A549 (cell line): ENCODE measurements around the gene SF3B4.
A peak's percentile ranks its signal among the peaks of the same experiment; 100 is the strongest.

Experiments used
- CTCF ChIP-seq: fragments of >200 bp; sonication (Bioruptor Twin); formaldehyde crosslinking; IDR thresholded peaks from 3 replicates; pipeline ENCODE4 v1.5.1; 2016
- ELK1 ChIP-seq: fragments of 150-350 bp; IDR thresholded peaks from 2 replicates; pipeline ENCODE4 v1.6.1; 2014; ENCODE audit warnings: low read depth, mild to moderate bottlenecking, low read length
- HOXA7 ChIP-seq: fragments of 250-450 bp; sonication (Bioruptor Pico); IDR thresholded peaks from 2 replicates; pipeline ENCODE4 v1.5.0; 2020; ENCODE audit warnings: mild to moderate bottlenecking, moderate library complexity
- KDM1A ChIP-seq: fragments of 200-600 bp; sonication (generic); IDR thresholded peaks from 2 replicates; pipeline ENCODE4 v1.6.1; 2016; ENCODE audit warnings: low read depth, mild to moderate bottlenecking
- KDM5A ChIP-seq: fragments of 200-600 bp; sonication (generic); IDR thresholded peaks from 2 replicates; pipeline ENCODE4 v1.6.1; 2016; ENCODE audit warnings: antibody characterized with exemption, mild to moderate bottlenecking
- MAZ ChIP-seq: fragments of 150-350 bp; IDR thresholded peaks from 2 replicates; pipeline ENCODE4 v1.6.1; 2014; ENCODE audit warnings: antibody characterized with exemption, low read depth, low read length, borderline replicate concordance
- MYC ChIP-seq: IDR thresholded peaks from 2 replicates; pipeline ENCODE4 v1.6.1; 2012; ENCODE audit warnings: mild to moderate bottlenecking, inconsistent platforms, low read length, improper control_type of control experiment, borderline replicate concordance
- NPAS2 ChIP-seq: fragments of 250-450 bp; sonication (Bioruptor Pico); IDR thresholded peaks from 2 replicates; pipeline ENCODE4 v1.8.0; 2022; ENCODE audit warnings: mild to moderate bottlenecking, moderate library complexity, borderline replicate concordance
- POLR2A ChIP-seq: IDR thresholded peaks from 2 replicates; pipeline ENCODE4 v1.6.1; 2012; ENCODE audit warnings: mild to moderate bottlenecking, low read length
- RAD21 ChIP-seq, 2 experiments: fragments of >200 bp in 1 of 2; sonication (Bioruptor Twin) in 1 of 2; formaldehyde crosslinking in 1 of 2; IDR thresholded peaks in 1 of 2; conservative IDR thresholded peaks in 1 of 2; 2 replicates in 1 of 2; 3 replicates in 1 of 2; pipeline ENCODE4 v1.6.1; 2012 to 2018; ENCODE audit warnings: inconsistent platforms in 1 of 2
- RFX5 ChIP-seq: fragments of 450-650 bp; IDR thresholded peaks from 2 replicates; pipeline ENCODE4 v1.7.1; 2014; ENCODE audit warnings: antibody characterized with exemption, mild to moderate bottlenecking, moderate library complexity
- SREBF2 ChIP-seq: fragments of 450-650 bp; IDR thresholded peaks from 2 replicates; pipeline ENCODE4 v1.6.1; 2014; ENCODE audit warnings: mild to moderate bottlenecking, moderate library complexity
- USF2 ChIP-seq: fragments of 450-650 bp; IDR thresholded peaks from 2 replicates; pipeline ENCODE4 v1.6.1; 2014; ENCODE audit warnings: antibody characterized with exemption

- TF ChIP-seq ELK1 (no peak), KDM5A (no peak), RFX5 (no peak), KDM1A (0 out of 2 replicates have a peak, but pooled peaks have one; percentile 21), RAD21 (conservative IDR thresholded peaks at IDR 0.05 in 1 of 2, IDR thresholded peaks at IDR 0.05 in 1 of 2) (no peak), NPAS2 (CRISPR knock-in tag) (no peak), POLR2A (no peak; the same call in 1 of the 2 replicates), MYC (no peak), MAZ (no peak), CTCF (no peak), SREBF2 (no peak), HOXA7 (CRISPR knock-in tag) (no peak), USF2 (no peak)
These were observed 8.8 kb upstream of the SF3B4 start, which contains the start of gene MTMR11 for GRCh38 chr1:149936170-149936991.
